ENCODE results near the gene KCNK1. TPM values are rescaled to one million over a fixed set of nuclear protein-coding genes. Genes with fewer than 3 reads are reported as not detected.

The KCNK1 gene
- polyA plus RNA-seq, 1 of the 3 experiments (the other 2 are of a cell fraction), result 10.6 TPM

- Histone ChIP-seq H3K27me3 (ENCODE audit: insufficient read depth) (no peaks in the 10 kb centered on the region), H3K9me2 (no peaks in the 10 kb centered on the region), H3K36me3 (replicated peaks in 1 of 2; ENCODE audit: control insufficient read depth in 1 of 2, insufficient read depth in 2 of 2, low read length in 1 of 2) (no peaks in the 10 kb centered on the region), H3K9ac (no peak overlapping the region), H3K4me3 (ENCODE audit: low read depth in 2 of 2, low read length in 1 of 2) (no peak overlapping the region), H3K79me2 (ENCODE audit: insufficient read depth) (no peaks in the 10 kb centered on the region), H4K20me1 (ENCODE audit: insufficient read depth) (no peaks in the 10 kb centered on the region), H3F3A (replicated peaks; ENCODE audit: insufficient read depth) (peaks cover 23% of the 10 kb centered on the region), H3K4me2 (no peak overlapping the region), H2AFZ (ENCODE audit: low read depth) (no peak overlapping the region), H3K27ac (ENCODE audit: low read depth in 2 of 2, low read length in 1 of 2) (no peak overlapping the region), H3K9me3 (no peaks in the 10 kb centered on the region), H3K4me1 (ENCODE audit: control insufficient read depth in 1 of 2, insufficient read depth in 2 of 2, low read depth in 1 of 2, low read length in 1 of 2) (peaks cover 16 to 29% of the 10 kb centered on the region in 2 experiments; a peak in 3 of 4 replicates)
- no peak for DNase-seq
- 33% methylated on average over 1 of the region's 1 CpG for WGBS (ENCODE audit: low lambda C conversion rate)
- no peak for TF ChIP-seq NRF1 (IDR thresholded peaks at IDR 0.05; ENCODE audit: low read depth, low read length)
- no peak for TF ChIP-seq EP300 (IDR thresholded peaks at IDR 0.05; ENCODE audit: borderline replicate concordance in 1 of 2, low read depth in 1 of 2, low read length in 1 of 2)
- TF ChIP-seq MAX (IDR thresholded peaks at IDR 0.05; ENCODE audit: low read depth), result no peak
- no peak for TF ChIP-seq GABPA (IDR thresholded peaks at IDR 0.05; ENCODE audit: low read depth)
- no peak for TF ChIP-seq RAD21 (IDR thresholded peaks at IDR 0.05; ENCODE audit: low read length)
- TF ChIP-seq JUND (IDR thresholded peaks at IDR 0.05), result no peak
- no peak for TF ChIP-seq CHD2 (IDR thresholded peaks at IDR 0.05; ENCODE audit: low read length, partially characterized antibody)
- no peak for TF ChIP-seq FOSL2 (IDR thresholded peaks at IDR 0.05; ENCODE audit: borderline replicate concordance, low read depth)
- TF ChIP-seq CTCF (IDR thresholded peaks at IDR 0.05), result no peak
- no peak for TF ChIP-seq FOXM1 (IDR thresholded peaks at IDR 0.05; ENCODE audit: low read depth)
- TF ChIP-seq IRF3 (IDR thresholded peaks at IDR 0.05; ENCODE audit: low read depth, low read length), result no peak
- TF ChIP-seq EZH2phosphoT487 (IDR thresholded peaks at IDR 0.05; ENCODE audit: borderline replicate concordance, low read depth), result no peak
- TF ChIP-seq MEF2A (IDR thresholded peaks at IDR 0.05; ENCODE audit: borderline replicate concordance, low read depth), result no peak
- TF ChIP-seq RXRA (IDR thresholded peaks at IDR 0.05; ENCODE audit: borderline replicate concordance, low read depth), result no peak
- TF ChIP-seq PBX3 (IDR thresholded peaks at IDR 0.05), result no peak
- no peak for TF ChIP-seq MXI1 (IDR thresholded peaks at IDR 0.05; ENCODE audit: low read depth, low read length)
- no peak for TF ChIP-seq NFIC (IDR thresholded peaks at IDR 0.05; ENCODE audit: borderline replicate concordance)
- TF ChIP-seq RFX5 (IDR thresholded peaks at IDR 0.05; ENCODE audit: low read length), result no peak
- no peak for TF ChIP-seq YY1 (IDR thresholded peaks at IDR 0.05; ENCODE audit: low read depth)
- no peak for TF ChIP-seq POLR2AphosphoS5 (IDR thresholded peaks at IDR 0.05; ENCODE audit: low read depth, low read length)
- ChIA-PET CTCF (interaction anchor here (1.3 kb wide), 2 partner anchors 11 to 270 kb away, joined by 5 to 6 read pairs; no protein-coding TSS in a partner anchor), POLR2A (no interaction called here)
Measured at GRCh38 chr1:233710507-233710906, 96.6 kb downstream of the KCNK1 start.
